HG03575 (cell line): ENCODE data around the gene SEMA3C.

Experiments
- ATAC-seq: cut with Tn5 transposase; IDR thresholded peaks from one replicate; pipeline ENCODE4 v1.9.1; 2021; ENCODE audit not compliant: unreplicated experiment, insufficient number of reproducible peaks, low FRiP score; ENCODE audit errors: extremely low read depth

SEMA3C gene

DNA sequence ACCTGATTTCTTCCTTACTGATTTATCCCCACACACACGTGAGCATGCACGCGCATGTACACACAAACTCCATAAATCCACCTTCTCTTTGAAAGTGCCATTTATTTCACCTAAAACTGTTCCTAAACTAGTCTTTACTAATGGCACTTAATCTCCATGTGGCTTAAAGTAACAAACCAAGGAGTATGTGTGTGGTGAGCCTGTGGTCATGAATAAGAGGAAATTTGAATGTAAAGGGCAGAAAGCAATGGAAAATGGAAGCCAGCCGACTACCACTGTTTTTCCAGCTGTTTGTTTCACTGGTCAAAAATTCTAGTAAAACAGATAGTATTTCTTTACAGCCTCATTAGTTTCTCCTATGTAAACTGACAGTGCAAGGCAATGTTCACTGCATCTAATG is 23.8 kb downstream of the SEMA3C start:
- ATAC-seq = no peak

GRCh38 chr7:80891259-80891544 is 27.6 kb downstream of the SEMA3C start:
- ATAC-seq = no peak

GRCh38 chr7:80890426-80891258 is 28.2 kb downstream of the SEMA3C start:
- ATAC-seq = no peak

DNA sequence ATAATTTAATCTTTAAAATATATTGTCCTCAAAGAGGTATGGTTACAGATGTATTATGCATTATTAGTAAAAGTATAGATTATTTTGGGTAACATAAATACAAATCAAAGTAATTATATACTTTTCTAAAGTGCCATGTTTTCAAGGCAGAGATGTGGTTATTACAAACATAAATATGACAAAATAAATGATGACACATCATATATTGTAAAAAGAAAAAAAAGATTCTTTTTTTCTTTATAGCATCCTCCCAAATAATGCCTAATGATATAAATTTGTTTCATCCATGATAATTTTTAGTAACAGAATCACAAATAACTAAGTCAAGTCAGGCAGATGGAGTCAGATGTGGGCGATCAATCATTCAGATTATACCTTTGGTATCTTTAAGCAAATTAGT is 29.3 kb downstream of the SEMA3C start:
- ATAC-seq = no peak

DNA sequence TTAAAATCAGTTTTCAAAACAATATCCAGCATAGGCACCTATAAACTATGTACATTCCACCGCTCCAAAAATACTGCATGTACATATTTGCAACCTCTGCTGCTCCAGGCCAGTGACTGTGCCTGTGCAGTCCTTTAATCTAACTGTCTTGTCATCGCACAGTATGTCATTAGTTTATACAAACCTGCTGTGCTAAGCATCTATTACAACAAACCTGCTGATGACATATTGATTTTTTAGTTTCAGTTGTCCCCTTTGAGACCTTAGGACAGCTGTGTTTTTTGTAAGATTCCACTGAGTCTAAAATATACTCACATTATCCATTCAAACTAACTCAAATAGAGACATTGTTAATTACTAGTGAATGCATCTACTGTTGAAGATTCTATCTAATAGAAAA is 33.1 kb downstream of the SEMA3C start:
- ATAC-seq = no peak

DNA sequence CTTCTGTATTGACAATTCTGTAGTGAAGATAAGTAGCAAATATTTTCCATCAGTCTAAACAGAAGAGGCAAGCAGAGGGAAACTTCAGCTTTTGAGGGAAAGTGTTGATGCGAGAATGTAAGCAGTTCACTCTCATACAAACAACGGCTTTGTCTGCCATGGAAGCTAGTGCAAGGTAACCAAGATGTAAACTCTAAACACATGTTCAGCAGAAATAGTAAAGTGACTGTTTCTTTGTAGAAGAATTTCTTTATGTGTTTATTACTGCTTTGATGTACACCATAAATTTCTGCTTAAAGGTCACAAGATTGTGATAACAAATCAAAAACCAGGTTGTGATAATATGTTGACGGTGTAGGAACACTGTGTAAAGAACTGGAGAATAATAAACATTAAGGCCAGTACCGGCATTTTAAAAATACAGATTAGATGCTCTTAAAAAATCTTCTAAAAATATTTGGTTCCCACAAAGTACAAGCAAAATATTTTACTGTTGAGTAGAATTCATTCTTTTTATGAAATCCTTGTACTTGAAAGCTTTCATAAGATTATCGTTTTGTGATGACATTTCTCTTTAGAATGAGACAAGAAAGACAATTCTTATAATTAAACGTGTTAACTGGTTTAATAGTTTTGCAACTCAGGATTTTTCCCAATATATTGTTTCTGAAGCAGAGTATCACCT is 34.2 kb downstream of the SEMA3C start:
- no peak for ATAC-seq

- no peak for ATAC-seq
Observed at GRCh38 chr7:80883154-80884025, 35.5 kb downstream of the SEMA3C start.

GRCh38 chr7:80882213-80882801 is 36.5 kb downstream of the SEMA3C start:
- no peak for ATAC-seq

DNA sequence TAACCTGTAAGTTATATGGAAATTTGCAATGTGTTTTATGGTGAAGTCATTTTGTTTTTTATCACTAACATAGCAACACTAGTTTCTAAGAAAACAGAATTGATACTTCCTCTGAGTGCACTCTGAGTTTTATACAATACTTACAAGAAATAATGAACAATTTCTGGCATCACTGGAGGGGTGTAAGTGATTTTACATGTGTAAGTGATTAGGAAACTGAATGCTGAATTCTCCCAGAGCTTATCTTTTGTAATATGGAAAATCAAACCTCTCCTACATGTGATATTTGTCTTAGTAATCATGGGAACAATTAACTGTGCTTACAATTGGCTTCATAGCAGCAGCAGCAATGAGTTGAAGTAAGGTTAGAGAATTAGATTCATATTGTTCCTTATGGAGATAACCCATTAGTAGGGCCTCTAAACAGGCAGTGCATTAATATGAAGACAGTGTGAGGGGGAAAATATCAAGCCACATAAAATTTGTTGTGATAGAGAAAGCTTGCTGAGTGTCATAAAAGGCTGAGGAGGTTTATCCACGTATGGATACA is 37.4 kb downstream of the SEMA3C start:
- ATAC-seq = no peak

DNA sequence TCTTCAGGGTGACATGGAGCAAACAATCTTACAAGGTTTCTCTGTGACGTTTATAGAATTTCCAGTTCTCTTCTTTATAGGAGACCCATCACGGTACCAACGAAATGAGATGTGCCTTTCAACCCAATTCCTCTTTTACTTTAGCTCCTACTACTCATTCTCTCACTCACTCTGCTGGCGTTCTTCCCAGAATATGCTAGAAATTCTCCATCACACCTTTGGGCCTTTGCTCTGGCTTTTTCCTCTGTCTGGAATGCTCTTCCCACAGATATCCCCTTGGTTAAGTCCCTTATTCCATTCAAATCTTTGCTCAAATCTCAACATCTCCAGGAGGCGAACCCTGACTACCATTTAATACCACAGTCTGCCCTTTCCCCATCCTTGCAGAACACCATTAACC is 39.0 kb downstream of the SEMA3C start:
- no peak for ATAC-seq

DNA sequence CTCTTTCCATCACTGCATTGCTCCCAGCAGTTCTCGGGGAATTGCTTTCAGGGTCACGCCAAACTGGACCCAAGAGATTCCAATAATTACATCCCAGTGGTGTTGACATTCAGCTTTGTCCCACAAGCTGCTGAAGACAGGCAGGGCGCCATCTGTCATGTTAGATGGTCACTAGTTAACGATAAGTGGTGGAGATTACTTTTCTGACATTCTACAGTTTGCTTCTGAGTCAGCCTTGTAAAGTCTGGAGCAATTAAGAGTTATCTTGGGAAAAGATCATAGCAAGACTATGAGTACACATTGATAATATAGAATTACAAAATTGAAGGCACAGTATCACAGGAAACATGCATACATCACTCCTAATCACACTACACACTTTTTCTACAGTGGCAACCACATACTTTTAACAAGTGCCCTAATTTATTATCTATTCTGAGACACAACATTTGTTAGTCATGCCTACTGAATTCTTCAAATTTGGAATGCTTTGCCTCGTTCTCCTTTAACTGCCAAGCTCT is 41.9 kb downstream of the SEMA3C start:
- ATAC-seq = no peak

- no peak for ATAC-seq
Observed at GRCh38 chr7:80875537-80876120, 43.2 kb downstream of the SEMA3C start.

- no peak for ATAC-seq
Observed at GRCh38 chr7:80873140-80873539, 45.7 kb downstream of the SEMA3C start.

DNA sequence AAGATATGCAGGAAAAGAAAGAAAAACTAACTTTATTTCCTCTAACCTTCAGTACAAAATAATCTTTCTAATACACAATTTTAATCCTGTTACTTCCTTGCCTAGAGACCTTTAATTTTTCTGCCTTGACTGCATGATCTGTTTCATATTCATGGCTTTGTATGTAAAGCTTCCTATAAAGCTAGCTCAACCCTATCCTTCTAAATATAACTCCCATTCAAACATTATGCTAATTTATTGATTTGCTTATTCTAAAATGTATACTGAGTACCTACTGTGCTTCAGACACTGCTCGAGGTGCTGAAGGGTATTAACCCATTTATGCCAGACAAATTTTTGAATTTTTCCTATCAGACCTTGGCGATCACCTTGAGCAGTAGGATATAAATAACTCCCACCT is 47.6 kb downstream of the SEMA3C start:
- ATAC-seq = no peak

DNA sequence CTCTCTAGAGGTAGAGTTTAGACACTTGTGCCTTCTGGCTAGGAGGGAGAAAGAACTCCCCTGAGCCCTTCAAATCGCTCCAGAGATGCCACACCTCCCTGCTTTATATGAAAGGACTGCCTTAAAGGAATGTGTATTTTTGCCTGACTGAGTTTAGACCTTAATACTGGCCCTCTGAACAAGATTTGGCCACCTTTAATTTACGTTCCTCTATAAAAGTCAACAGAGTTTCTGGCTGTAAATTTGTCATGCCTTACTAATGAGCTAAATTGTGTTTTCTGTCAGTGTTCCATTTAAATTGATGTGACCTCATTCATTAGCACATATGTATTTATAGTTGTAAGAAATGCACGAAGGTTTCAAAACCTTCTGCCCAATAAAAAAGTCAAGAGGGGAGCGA is 48.0 kb downstream of the SEMA3C start:
- no peak for ATAC-seq

DNA sequence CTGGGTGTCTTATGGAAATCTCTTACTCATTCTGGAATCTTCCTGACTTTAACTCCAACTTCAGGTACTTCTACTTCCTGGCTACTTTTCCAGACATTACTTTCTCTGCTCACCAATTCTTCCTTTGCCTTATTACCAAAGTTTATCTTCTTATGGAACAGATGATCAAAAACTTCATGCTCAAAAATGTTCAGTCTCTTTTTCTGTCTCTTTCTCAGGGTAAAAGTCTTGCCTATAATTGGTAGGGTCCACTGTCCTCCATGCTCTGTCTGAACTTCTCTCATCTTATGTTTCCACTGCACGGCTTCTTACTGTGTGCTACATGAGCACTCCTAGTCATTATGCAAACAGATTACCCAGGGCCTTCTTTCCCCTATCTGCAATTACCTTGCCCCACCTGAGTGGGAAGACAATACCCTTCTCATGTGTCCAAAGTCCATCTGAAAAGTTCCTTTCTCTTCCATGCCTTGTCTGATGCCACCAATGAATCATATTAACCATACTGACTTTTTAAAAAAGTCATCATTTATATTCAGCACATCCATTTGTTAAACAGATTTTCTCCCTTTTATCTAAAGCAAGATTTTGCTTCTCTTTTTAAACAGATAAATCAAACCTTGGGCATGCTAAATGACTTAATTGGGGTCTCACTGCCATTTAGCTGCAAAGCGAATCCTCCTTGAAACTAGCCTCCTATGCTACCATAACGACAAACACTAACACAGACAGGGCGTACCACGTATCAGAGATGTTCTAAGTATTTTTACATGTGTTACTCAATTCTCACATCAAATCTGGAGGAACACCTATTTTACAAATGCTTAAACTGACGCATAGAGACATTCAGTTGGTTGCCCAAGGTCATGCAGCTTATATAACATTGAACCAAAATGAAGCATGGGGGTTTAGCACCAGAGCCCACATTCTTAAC is 48.8 kb downstream of the SEMA3C start:
- no peak for ATAC-seq

GRCh38 chr7:80869106-80869784 is 49.6 kb downstream of the SEMA3C start:
- no peak for ATAC-seq
